Adrenal gland (tissue), 5 donors: Measurements from ENCODE around the gene LENG9.

Experiments
- CTCF ChIP-seq, 6 experiments: fragments of 450-650 bp in 4 of 6; fragments of 200-600 bp in 2 of 6; sonication (generic) in 1 of 6; IDR thresholded peaks; 1 replicate in 5 of 6; 2 replicates in 1 of 6; pipeline versions ENCODE4 v1.5.1 to v1.8.0; 2016 to 2021; ENCODE audit warnings: antibody characterized with exemption in 6 of 6, mild to moderate bottlenecking in 2 of 6, moderate library complexity in 1 of 6
- POLR2A ChIP-seq, 2 donors: fragments of 450-650 bp; IDR thresholded peaks; one replicate each; pipeline ENCODE4 v1.6.1; 2017; ENCODE audit warnings: antibody characterized with exemption in 2 of 2, mild to moderate bottlenecking in 2 of 2, moderate library complexity in 1 of 2
- donor health status: DM: no; HTN: no; CAD: no.

GRCh38 chr19:54421521-54421920 lies 42.1 kb downstream of the LENG9 start:
- TF ChIP-seq CTCF (IDR thresholded peaks at IDR 0.05) (no peak), POLR2A (IDR thresholded peaks at IDR 0.05) (no peak)
